Motor neuron (in vitro differentiated cells): ENCODE results near the gene TRIM17. TPM values are rescaled to one million over a fixed set of nuclear protein-coding genes. Genes with fewer than 3 reads are reported as not detected.

Experiments used
- ATAC-seq, 8 experiments: fragments of 200-7000 bp; cut with Tn5 transposase; replicated peaks in 6 of 8; 2 replicates each; pipeline ENCODE4 v1.8.0; 2021; ENCODE audit warnings: mild to moderate bottlenecking in 8 of 8, moderate library complexity in 8 of 8
- H3K27ac ChIP-seq, 2 donors: fragments of 250-450 bp; sonication (Bioruptor Pico); 2 replicates each; pipeline ENCODE4 v1.9.0; 2021; ENCODE audit warnings: antibody characterized with exemption in 2 of 2, mild to moderate bottlenecking in 2 of 2, moderate library complexity in 1 of 2
- H3K4me1 ChIP-seq, 2 donors: fragments of 250-450 bp; sonication (Bioruptor Pico); replicated peaks in 1 of 2; 2 replicates each; pipeline ENCODE4 v1.6.1; 2021; ENCODE audit warnings: antibody characterized with exemption in 2 of 2, mild to moderate bottlenecking in 2 of 2, moderate library complexity in 1 of 2
- H3K4me3 ChIP-seq, 5 donors: fragments of 250-450 bp; sonication (Bioruptor Pico); 2 replicates each; pipeline ENCODE4 v1.9.0; 2021; ENCODE audit warnings: antibody characterized with exemption in 5 of 5, mild to moderate bottlenecking in 5 of 5, moderate library complexity in 4 of 5
- WGBS, 10 experiments: fragments of 450-650 bp; shearing (Covaris generic); methylation state at CpG; one replicate each; pipeline ENCODE4 v1.0.0; 2022; 5-methylcytosine and 5-hydroxymethylcytosine counted together
- in situ Hi-C, 9 experiments: fragments of 400-800 bp; cut with MboI; loops; one replicate each; pipeline ENCODE4 v1.15.0; 2021; ENCODE audit warnings: low sequenced_read_pairs in 9 of 9, low pct_unique_long_range_greater_than_20kb in 2 of 9; ENCODE audit not compliant: unreplicated experiment in 9 of 9
- total RNA-seq, 8 experiments: library from RNA; unstranded; fragments of 300-600 nt; gene quantifications; 2 replicates each; pipeline versions ENCODE4 v1.2.3 to v1.2.4, GENCODE V29; 2022

Gene TRIM17
- total RNA-seq, 8 experiments from 2014 or later = 0.92 to 171 (median 3.4) TPM

DNA sequence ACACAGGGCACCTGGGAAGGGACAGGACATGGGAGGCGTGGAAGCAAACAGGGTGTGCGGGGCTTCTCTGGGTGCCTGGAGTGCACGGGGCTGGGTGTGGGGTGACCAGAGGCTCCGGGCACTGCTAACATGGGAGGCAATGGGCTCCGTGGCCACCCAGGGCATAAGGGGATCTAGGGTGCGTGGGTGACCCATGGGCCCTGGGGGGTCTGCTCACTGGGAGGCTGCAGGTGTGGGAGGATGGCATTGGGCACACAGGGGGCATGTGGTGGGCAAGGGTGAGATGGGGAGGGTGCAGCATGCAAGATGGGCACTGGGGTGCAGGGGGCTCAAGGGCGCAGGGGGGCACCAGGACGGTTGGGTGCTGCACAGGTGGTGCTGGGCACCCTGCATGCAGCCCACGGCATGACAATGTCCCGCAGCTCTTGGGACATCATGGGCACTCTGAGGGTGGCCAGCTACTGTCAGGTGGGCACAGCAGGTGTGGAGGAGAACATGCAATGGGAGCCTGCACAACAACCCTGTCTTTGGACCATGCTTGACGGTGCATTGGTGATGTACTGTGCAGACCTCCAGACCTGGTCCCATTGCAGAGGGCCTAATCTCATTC, 25.1 kb downstream of the TRIM17 start:
- peak in 4 of 8 experiments; percentile 4 to 28 (median 20) for ATAC-seq
- H3K27ac ChIP-seq = no peak overlapping the region
- no peaks in the 10 kb centered on the region for H3K4me1 ChIP-seq
- H3K4me3 ChIP-seq = no peak overlapping the region
- in situ Hi-C loops = no loop called here
- WGBS, 10 experiments = 90 to 100% (median 100%) methylated on average over 1 to 4 of the region's 11 CpGs; no CpG with 5 or more reads in 5 of the 10 experiments

DNA sequence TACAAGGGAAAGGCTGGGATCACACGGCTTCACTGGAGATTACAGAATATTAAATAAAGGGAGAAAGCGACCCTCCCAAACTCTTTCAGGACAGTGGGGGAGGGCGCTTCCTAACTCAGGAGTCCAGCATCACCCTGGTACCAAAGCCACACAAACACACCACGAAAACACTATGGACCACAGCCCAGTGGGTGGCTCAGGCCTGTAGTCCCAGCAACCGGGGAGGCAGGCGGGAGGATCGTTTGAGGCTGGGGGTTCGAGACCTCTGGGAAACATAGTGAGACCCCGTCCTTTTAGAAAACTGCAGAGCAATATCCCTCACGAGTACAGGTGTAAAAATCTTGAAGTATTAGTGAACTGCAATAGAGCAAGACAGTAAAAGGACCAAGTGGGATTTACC, 26.0 kb downstream of the TRIM17 start:
- WGBS, 10 experiments = 60 to 100% (median 78%) methylated on average over 1 to 10 of the region's 10 CpGs; no CpG with 5 or more reads in 1 of the 10 experiments
- Histone ChIP-seq H3K4me1 (no peaks in the 10 kb centered on the region), H3K4me3 (no peak overlapping the region), H3K27ac (no peak overlapping the region)
- in situ Hi-C loops = no loop called here
- ATAC-seq = no peak

DNA sequence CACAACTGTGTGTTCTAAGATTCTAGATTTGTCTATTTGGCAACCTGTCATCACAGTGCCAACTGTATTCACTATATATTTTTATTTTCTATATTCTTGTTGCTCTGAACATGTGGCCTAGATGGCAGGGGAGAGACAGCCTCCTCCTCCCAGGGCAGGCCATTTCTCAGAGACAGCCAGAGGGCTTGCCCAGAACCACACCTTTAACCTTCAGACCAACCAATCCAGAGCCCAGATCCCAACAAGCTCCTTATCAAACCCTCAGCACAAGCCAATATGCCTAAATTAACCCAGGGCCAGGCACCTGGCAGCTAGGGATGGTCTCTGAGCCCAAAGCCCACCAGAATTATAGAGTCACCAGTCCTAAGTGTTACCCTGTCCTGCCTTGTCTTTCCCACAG, 29.3 kb downstream of the TRIM17 start:
- in situ Hi-C loops = no loop called here
- no peak overlapping the region for H3K27ac ChIP-seq

DNA sequence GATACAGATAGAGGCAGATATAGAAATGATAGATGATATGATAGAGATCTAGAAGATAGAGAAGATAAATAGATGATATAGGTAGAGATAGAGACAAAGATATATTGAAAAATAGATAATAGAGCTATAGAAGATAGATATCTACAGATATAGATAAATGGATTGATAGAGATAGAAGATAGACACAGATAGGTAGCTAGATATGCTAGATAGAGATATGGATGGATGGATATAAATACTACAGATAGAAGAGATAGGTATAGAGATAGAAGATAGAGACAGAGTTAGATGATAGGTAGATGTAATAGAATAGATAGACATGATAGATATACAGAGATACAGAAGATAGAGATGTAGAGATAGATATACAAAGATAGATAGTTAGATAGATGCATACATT, 31.4 kb downstream of the TRIM17 start:
- Histone ChIP-seq H3K27ac (no peak overlapping the region), H3K4me1 (no peaks in the 10 kb centered on the region), H3K4me3 (no peak overlapping the region)
- in situ Hi-C loops = no loop called here
- ATAC-seq = no peak

More for the DNA sequence above, 29.3 kb downstream of the TRIM17 start:
- Histone ChIP-seq H3K4me1 (no peaks in the 10 kb centered on the region), H3K4me3 (no peak overlapping the region)
- peak in 2 of 8 experiments; percentile 14 to 24 for ATAC-seq

DNA sequence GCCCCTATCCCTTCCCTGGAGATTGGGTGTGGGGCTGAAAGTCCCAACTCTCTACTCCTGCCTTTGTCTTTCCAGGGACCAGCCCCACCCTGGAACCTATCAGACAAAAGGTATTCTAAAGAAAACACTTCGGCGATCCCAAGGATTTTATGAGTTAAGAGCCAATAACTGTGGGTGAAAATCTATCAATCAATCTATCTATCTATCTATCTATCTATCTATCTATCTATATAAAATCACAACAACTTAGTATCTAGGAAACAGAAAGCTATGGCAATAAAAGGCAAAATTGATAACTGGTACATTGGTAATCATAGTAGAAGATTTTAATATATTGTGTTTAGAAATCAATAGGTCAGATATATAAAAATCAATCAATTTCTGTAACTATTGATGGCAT, 32.9 kb downstream of the TRIM17 start:
- H3K27ac ChIP-seq = no peak overlapping the region
- peaks cover 0 to 8% of the 10 kb centered on the region in 2 donors for H3K4me1 ChIP-seq
- no peak overlapping the region for H3K4me3 ChIP-seq
- in situ Hi-C loops = no loop called here
- no peak for ATAC-seq
- 14 to 100% (median 86%) methylated on average over 2 of the region's 2 CpGs; no CpG with 5 or more reads in 3 of the 10 experiments for WGBS, 10 experiments

DNA sequence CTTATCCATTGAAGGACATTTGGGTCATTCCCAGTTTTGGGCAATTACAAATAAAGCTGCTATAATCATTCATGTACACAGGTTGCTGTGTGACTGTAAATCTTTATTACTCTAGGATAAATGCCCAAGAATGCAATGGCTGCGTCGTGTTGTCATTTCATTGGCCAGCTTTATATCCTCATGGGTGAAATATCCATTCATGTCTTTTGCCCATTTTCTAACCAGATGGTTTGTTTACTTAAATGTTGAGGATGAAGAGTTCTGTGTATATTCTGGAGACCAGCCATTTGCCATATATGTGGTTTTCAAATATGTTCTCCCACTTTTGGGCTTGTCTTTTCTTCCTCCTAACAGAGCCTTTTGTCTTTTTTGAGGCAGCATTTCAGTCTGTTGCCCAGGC, 35.3 kb downstream of the TRIM17 start:
- Histone ChIP-seq H3K4me1 (peaks cover 0 to 11% of the 10 kb centered on the region in 2 donors), H3K27ac (no peak overlapping the region), H3K4me3 (no peak overlapping the region)
- in situ Hi-C loops = no loop called here
- ATAC-seq = no peak
- 41 to 100% (median 88%) methylated on average over 2 of the region's 2 CpGs; no CpG with 5 or more reads in 2 of the 10 experiments for WGBS, 10 experiments

DNA sequence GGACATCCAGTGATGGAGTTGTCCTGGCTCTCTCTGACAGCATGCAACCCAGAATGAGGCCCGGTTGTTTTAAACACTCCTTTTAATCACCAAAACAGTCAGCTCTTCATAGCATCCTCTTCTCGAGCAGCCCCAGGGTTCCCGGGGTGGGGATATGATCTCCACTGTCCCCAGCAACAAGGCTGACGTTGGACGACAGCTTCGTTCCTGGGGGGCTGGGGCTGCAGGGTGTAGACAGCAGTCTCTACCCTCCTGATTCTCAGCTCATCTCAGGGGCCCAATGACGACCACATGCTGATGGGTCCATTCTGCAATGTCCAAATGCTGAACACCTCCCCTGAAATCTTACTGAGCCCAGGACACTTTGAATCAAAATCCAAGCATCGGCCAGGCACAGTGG, 37.0 kb downstream of the TRIM17 start:
- ATAC-seq = no peak
- Histone ChIP-seq H3K4me3 (no peak overlapping the region), H3K4me1 (peaks cover 0 to 11% of the 10 kb centered on the region in 2 donors), H3K27ac (no peak overlapping the region)
- in situ Hi-C loops = no loop called here
- 29 to 81% (median 66%) methylated on average over 1 to 6 of the region's 8 CpGs; no CpG with 5 or more reads in 2 of the 10 experiments for WGBS, 10 experiments

DNA sequence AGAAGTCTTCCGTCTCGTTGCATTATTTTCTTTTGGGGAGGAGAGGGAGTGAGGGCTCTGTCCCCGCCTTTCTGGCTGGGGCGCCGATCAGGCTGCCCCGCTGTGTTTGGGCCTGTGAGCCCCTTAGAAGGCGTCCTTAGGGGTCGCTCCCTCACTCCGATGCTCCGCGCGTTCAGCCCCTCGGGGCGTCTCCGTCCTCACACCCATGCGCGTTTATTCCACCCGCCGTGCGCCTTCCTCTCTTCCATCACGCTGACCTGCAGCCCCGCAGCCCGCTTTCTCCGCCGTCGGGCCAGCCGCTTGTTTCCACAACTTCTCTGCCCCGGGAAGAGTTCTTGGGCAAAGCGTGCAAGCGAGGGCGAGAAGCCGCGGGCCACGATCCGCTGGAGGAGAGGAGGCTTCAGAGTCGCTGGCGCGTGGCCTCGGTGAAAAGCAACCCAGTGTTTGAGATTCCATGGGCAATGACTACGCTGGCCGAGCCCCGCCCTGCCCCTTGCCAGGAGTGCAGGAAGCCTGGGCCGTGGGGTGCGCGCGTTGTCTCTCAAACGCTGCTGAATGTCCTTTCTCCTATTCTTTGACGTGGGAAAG, 37.7 kb downstream of the TRIM17 start:
- Histone ChIP-seq H3K27ac (no peak overlapping the region), H3K4me1 (peaks cover 0 to 11% of the 10 kb centered on the region in 2 donors), H3K4me3 (peak overlapping the region; percentile 28 to 41 (median 32))
- WGBS, 10 experiments = 0 to 10% (median 6%) methylated on average over 4 to 40 of the region's 48 CpGs; no CpG with 5 or more reads in 2 of the 10 experiments
- in situ Hi-C loops = no loop called here
- ATAC-seq = peak in 3 of 8 experiments; percentile 12 to 63 (median 30)

DNA sequence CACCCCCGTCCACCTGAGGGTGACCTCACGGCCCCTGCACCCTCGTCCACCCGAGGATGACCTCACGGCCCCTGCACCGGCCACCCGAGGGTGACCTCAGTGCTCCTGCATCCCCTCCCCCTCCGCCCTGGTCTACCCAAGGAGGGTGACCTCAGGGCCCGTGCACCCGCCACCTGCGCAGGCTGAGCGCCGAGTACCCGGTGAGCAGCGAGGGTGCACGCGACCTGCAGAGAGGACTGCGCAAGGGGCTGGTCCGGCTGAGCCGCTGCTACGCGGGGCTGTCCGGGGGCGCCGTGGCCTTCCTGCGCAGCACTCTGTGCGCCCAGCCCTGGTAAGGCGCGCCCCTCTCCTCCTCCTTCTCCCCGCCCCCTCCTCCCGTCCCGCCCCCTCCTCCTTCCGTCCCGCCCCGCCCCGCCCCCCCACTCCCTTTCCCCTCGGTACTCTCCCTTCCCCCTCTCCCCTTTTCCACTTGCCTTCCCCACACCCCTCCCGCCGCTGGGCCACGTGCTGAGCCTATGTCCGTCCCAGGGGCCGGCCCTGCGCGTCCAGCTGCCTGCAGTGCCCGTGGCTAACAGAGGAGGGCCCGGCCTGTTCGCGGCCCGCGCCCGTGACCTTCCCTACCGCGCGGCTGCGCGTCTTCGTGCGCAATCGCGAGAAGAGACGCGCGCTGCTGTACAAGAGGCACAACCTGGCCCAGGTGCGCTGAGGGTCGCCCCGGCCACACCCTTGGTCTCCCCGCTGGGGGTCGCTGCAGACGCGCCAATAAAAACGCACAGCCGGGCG, 38.4 kb downstream of the TRIM17 start:
- 0 to 4% (median 4%) methylated on average over 2 to 11 of the region's 73 CpGs; no CpG with 5 or more reads in 7 of the 10 experiments for WGBS, 10 experiments
- in situ Hi-C loops = no loop called here
- Histone ChIP-seq H3K4me1 (peaks cover 0 to 11% of the 10 kb centered on the region in 2 donors), H3K27ac (peak overlapping the region in 1 of 2 donors; percentile 24), H3K4me3 (peak overlapping the region; percentile 28 to 41 (median 32))
- peak; percentile 90 to 93 (median 92) for ATAC-seq

DNA sequence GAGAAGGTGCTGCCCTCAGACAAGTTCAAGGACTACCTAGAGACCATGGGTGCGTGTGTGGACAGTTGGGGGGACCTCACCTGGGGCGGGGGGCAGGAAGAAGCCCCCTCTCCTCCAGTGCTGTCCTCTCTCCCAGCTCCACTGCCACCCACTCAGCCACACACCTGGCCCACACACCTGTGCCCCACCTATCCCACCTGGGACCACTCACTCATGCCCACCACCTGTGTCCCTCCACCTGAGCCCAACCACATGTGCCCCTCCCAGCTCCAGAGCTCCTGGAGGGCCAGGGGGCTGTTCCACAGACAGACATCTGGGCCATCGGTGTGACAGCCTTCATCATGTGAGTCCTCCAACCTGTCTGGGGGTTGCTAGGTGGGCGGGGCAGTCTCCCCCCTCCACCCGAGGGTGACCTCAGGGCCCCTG, 39.0 kb downstream of the TRIM17 start:
- in situ Hi-C loops = no loop called here
- ATAC-seq = peak in 1 of 8 experiments; percentile 6
- Histone ChIP-seq H3K4me3 (peak overlapping the region in 3 of 5 donors; percentile 28 to 32 (median 29)), H3K27ac (peak overlapping the region in 1 of 2 donors; percentile 24), H3K4me1 (peaks cover 0 to 11% of the 10 kb centered on the region in 2 donors)
- 57 to 100% (median 100%) methylated on average over 1 of the region's 5 CpGs; no CpG with 5 or more reads in 7 of the 10 experiments for whole genome bisulfite sequencing, 10 experiments

DNA sequence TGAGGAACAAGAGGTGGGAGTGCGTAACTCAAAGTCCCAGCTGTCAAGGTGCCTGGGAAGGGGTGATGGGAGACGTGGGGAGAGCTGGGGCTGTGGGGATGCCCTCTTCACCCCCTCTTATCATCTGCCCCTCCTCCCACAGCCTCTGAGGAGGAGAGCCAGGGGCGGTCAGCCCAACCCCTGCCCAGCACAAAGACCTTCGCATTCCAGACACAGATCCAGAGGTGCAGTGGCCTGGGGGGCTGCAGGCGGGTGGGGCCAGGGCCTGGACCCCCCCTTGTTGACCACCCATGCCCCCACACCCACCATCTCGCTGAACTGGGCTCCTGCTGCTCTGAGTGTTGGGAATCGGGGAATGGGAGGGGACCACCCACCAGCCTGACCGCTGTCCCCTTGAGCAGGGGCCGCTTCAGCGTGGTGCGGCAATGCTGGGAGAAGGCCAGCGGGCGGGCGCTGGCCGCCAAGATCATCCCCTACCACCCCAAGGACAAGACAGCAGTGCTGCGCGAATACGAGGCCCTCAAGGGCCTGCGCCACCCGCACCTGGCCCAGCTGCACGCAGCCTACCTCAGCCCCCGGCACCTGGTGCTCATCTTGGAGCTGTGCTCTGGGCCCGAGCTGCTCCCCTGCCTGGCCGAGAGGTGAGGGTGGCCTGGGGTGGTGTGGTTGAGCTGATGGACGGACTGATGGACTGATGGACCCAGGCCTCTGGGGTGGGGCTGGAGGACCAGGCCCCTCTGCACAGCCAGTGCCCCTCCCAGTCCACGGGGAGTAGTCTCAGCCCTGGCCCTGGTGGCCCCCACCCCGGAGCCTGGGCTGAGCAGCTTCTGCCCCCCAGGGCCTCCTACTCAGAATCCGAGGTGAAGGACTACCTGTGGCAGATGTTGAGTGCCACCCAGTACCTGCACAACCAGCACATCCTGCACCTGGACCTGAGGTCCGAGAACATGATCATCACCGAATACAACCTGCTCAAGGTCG, 39.7 kb downstream of the TRIM17 start:
- Histone ChIP-seq H3K4me3 (no peak overlapping the region), H3K4me1 (peaks cover 0 to 11% of the 10 kb centered on the region in 2 donors), H3K27ac (no peak overlapping the region)
- ATAC-seq = no peak
- 68 to 100% (median 87%) methylated on average over 4 to 8 of the region's 31 CpGs; no CpG with 5 or more reads in 6 of the 10 experiments for WGBS, 10 experiments
- in situ Hi-C loops = no loop called here

DNA sequence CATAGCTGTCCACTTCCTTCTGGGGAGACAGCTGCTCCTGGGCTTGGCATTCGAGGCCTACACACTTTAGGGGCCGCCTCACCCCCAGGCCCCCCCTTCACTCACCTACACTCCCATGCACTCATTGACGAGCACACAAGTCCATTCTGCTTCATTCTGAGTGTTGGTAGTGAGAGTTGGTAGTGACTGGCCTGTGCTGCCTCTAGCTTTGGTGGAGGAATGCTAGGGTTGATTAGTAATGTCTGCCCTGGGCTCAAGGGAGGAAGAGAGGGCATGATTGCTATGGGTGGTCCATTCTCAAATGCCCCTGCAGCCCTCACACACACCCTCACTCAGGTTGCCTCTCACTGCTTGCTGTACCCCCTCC, 40.4 kb downstream of the TRIM17 start:
- no peak overlapping the region for H3K4me3 ChIP-seq
- ATAC-seq = no peak
- in situ Hi-C loops = no loop called here
- no CpG with 5 or more reads among the region's 3 CpGs for WGBS, 10 experiments
- H3K4me1 ChIP-seq = peaks cover 0 to 11% of the 10 kb centered on the region in 2 donors
- H3K27ac ChIP-seq = no peak overlapping the region
